H1 (cell line): ENCODE results near the gene GPR180. TPM values are rescaled to one million over a fixed set of nuclear protein-coding genes. Genes with fewer than 3 reads are reported as not detected.

Experiments used
- HDAC2 ChIP-seq, 2 experiments: fragments of 300-600 bp in 1 of 2; sonication (generic) in 1 of 2; IDR thresholded peaks; 2 replicates each; pipeline ENCODE4 v1.6.1; 2011 to 2012; ENCODE audit warnings: low read depth in 2 of 2, low read length in 2 of 2, mild to moderate bottlenecking in 2 of 2, moderate library complexity in 2 of 2, borderline replicate concordance in 1 of 2, inconsistent platforms in 1 of 2
- HDAC6 ChIP-seq: IDR thresholded peaks from one replicate; pipeline ENCODE4 v1.7.1; 2012; ENCODE audit warnings: low read depth, mild to moderate bottlenecking, inconsistent platforms, low read length, moderate library complexity
- JUND ChIP-seq: IDR thresholded peaks from 2 replicates; pipeline ENCODE4 v1.6.1; 2011; ENCODE audit warnings: mild to moderate bottlenecking, improper control_type of control experiment, low read length
- RAD21 ChIP-seq, 2 experiments: IDR thresholded peaks in 1 of 2; conservative IDR thresholded peaks in 1 of 2; 2 replicates each; pipeline ENCODE4 v1.6.1; 2011; ENCODE audit warnings: low read depth in 2 of 2, low read length in 2 of 2, improper control_type of control experiment in 1 of 2, inconsistent platforms in 1 of 2, mild to moderate bottlenecking in 1 of 2, moderate library complexity in 1 of 2
- polyA plus RNA-seq, 7 experiments: library from polyadenylated mRNA; depleted of rRNA in 3 of 7; stranded (reverse) in 5 of 7; unstranded in 2 of 7; fragments of >200 nt in 5 of 7; fragments of 200-250 nt in 2 of 7; gene quantifications; 1 replicate in 5 of 7; 2 replicates in 1 of 7; 4 replicates in 1 of 7; pipeline versions ENCODE4 v1.2.1 to v1.2.3, GENCODE V29; 2011 to 2013; ENCODE audit warnings: missing spikeins in 2 of 7, mixed read lengths in 2 of 7
- total RNA-seq: library from RNA; stranded (reverse); fragmentation: NEBNext Ultra II Directional; extraction: Animal tissue kit (Norgen Biotek cat#: 25700); gene quantifications from 2 replicates; pipeline ENCODE4 v1.2.1, GENCODE V29; 2021

GPR180 gene
- total and polyA plus RNA-seq, 2 of the 8 experiments (the other 6 are each of a cell fraction or from before 2014, with no cell fraction given): 1.8 to 4.8 TPM

DNA sequence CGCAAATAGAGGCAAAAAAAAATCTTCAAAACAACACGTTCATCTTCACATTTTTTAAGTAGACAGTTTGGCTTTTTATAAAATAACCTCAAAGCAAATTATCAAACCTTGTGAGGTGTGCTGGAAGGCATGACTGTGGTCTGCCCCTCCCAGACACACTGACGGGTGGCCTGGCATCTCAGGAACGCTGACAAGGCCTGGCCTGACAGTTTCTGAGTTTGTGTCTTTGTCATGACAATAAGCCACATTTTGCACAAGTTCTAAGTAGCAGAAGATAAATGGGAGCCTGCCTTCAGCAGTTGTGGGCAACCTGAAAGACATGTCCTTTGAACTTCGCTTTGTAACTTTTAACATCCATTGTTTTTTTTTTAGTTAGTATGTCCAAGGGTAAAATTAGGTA is 72.2 kb downstream of the GPR180 start (continued):
- TF ChIP-seq HDAC2 (IDR thresholded peaks at IDR 0.05; ENCODE audit: borderline replicate concordance in 1 of 2, low read depth in 2 of 2, low read length in 2 of 2) (no peak), RAD21 (IDR thresholded peaks at IDR 0.05 in 1 of 2, conservative IDR thresholded peaks at IDR 0.05 in 1 of 2; ENCODE audit: low read depth in 2 of 2, low read length in 2 of 2) (no peak), JUND (no peak), HDAC6 (no peak)
- TF ChIP-seq, all 59 proteins: peak for 2
